ENCODE measurements around the gene PDLIM3. TPM values are rescaled to one million over a fixed set of nuclear protein-coding genes. Genes with fewer than 3 reads are reported as not detected.

The PDLIM3 gene
- total RNA-seq, 5 donors from 2014 or later (not counting 1 experiment from before 2014, with no cell fraction given), result 0.23 to 0.63 (median 0.63) TPM; not detected in 2

DNA sequence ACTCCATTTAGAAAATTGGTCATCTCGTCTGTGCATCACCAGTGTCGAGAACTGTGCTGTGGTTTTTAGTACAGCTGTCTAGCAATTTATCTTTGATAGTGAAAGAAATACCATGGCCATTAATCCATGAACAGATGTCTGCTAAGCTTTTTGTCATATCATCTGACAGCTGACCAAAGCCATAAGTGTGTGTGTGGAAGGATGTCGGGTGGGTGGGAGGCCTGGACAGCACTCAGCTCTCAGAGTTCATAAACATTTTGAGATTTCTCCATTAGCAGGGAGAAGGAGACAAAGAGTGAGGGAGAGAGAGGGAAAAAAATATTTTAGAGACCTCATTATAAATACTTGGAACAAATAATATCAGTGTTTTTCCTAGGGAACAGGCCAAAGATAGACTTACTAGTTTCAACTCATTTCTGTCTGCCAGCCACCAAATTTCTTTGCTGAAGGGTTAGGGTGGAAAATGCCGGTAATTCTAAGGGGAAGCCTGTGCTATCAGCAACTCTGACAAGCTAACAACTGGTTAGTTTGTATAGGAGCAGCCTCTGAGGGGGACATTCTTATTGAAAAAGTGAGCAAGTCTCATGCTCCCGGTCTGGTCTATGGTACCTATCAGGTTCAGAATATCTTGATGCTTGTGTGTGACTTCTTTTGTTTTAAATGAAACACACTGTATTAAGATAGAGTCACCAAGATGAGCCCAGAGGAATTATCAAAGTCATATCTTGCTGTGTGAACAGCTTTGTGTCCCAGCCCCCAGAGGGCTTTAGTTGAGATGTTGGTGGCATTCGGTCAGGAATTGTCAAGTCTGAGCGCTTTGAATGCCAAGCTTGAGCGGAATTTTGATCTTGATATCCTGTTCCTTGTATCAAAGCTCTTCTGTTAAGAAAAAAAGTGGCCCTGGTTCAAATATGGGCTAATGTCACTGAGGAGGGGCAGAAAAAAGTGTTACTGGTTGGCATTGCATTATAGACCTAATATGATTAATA is 41.9 kb upstream of the PDLIM3 start:
- DNase-seq (no peak), ATAC-seq (replicated peaks in 1 of 4) (no peak)
- H3K4me3 Mint-ChIP-seq, result no peak overlapping the region
- H3K4me3 ChIP-seq (ENCODE audit: control insufficient read depth in 1 of 2, extremely low read depth in 1 of 2, low read length in 1 of 2), result no peak overlapping the region
- H3K36me3 Mint-ChIP-seq, result no peaks in the 10 kb centered on the region
- ChIA-PET CTCF (interaction anchor here (0.6 to 1.0 kb wide), 3 partner anchors 24 to 144 kb away, joined by 3 to 4 read pairs (median 3); no protein-coding TSS in a partner anchor), POLR2A (no interaction called here)
- peaks cover 24 to 34% of the 10 kb centered on the region in 2 donors for H3K27me3 Mint-ChIP-seq
- H3K9me3 Mint-ChIP-seq, result peaks cover 0 to 5% (median 0%) of the 10 kb centered on the region in 3 donors
- 86% methylated on average over 5 of the region's 8 CpGs for WGBS (ENCODE audit: insufficient coverage)
- H3K27ac Mint-ChIP-seq, result no peak overlapping the region
- no peaks in the 10 kb centered on the region for H3K9me3 ChIP-seq
- H3K27ac ChIP-seq (ENCODE audit: low read length), result no peak overlapping the region
- no peaks in the 10 kb centered on the region for H3K4me1 ChIP-seq (ENCODE audit: control insufficient read depth in 1 of 2, extremely low read depth in 1 of 2, insufficient read depth in 2 of 2, low read length in 2 of 2)
- H3K36me3 ChIP-seq (ENCODE audit: control insufficient read depth in 2 of 2, extremely low read depth in 1 of 2, insufficient read depth in 1 of 2, low read length in 1 of 2), result no peaks in the 10 kb centered on the region
- H3K4me1 Mint-ChIP-seq, result no peaks in the 10 kb centered on the region
- peaks cover 0 to 10% of the 10 kb centered on the region in 2 experiments for H3K27me3 ChIP-seq (replicated peaks in 1 of 2; ENCODE audit: control insufficient read depth in 2 of 2, extremely low read depth in 1 of 2, insufficient read depth in 2 of 2, low read length in 1 of 2)

DNA sequence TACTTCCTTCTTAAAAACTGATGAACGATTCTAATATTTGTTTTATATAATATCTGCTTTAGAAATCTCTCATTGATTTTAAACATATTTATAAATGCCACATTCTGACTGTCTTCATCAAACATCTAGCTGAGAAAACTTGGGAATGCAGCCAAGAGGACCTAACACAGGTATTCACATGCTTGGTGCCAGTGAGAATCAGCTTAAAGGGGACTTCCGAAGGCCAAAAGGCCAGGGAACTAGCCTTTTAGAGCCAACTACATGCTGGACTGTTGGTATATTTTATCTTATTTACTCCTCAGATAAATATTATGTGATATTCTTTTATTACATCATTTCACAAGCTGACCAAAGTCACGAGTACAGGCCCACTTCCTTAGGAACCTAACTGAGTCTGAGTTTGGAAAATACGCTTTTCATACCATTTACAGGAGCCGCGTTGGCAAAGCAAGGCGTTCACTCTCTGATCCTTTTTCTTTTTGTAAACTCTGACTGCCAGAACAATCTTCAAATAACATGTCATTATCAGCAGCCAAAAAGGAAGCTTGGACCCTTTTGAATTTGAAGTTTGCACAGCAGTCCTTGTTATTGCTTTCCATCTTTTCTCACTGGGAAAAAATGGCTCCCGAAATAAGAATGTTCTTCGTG is 41.1 kb upstream of the PDLIM3 start:
- 87% methylated on average over 6 of the region's 9 CpGs for WGBS (ENCODE audit: insufficient coverage)

DNA sequence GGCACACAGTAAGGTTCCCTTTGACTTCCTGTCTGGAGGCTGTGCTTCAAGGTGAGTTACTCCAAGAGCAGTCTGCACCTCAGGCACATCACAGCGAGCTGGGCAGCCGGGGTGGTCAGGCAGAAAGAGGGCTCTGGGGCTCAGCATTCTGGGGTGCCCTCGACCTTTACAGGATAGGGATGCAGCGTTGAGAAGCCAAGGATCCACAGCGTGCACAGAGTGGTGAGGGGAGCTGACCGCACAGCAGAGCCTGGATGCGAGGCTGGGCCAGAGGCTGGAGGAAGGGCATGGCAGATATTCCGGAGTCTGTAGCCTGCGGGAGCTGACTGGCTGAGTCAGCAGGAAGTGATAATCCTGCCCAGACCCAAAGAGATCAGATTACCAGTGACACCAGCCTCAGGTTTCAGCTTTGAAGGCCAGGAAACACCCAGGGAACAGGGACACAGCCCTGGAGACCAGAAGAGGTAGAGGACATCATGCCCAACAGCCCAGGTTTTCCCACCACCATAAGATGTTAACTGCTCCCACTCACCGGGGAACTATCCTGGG is 38.4 kb upstream of the PDLIM3 start:
- Mint-ChIP-seq H3K27ac (no peak overlapping the region), H3K36me3 (no peaks in the 10 kb centered on the region), H3K4me1 (no peaks in the 10 kb centered on the region), H3K9me3 (no peaks in the 10 kb centered on the region), H3K27me3 (peaks cover 21 to 23% of the 10 kb centered on the region in 2 donors), H3K4me3 (no peak overlapping the region)
- Histone ChIP-seq H3K9me3 (no peaks in the 10 kb centered on the region), H3K36me3 (ENCODE audit: control insufficient read depth in 2 of 2, extremely low read depth in 1 of 2, insufficient read depth in 1 of 2, low read length in 1 of 2) (no peaks in the 10 kb centered on the region), H3K27ac (ENCODE audit: low read length) (no peak overlapping the region), H3K27me3 (replicated peaks in 1 of 2; ENCODE audit: control insufficient read depth in 2 of 2, extremely low read depth in 1 of 2, insufficient read depth in 2 of 2, low read length in 1 of 2) (peaks cover 0 to 15% of the 10 kb centered on the region in 2 experiments), H3K4me3 (ENCODE audit: control insufficient read depth in 1 of 2, extremely low read depth in 1 of 2, low read length in 1 of 2) (no peak overlapping the region), H3K4me1 (ENCODE audit: control insufficient read depth in 1 of 2, extremely low read depth in 1 of 2, insufficient read depth in 2 of 2, low read length in 2 of 2) (no peaks in the 10 kb centered on the region)
- ChIA-PET CTCF (no interaction called here), POLR2A (no interaction called here)
- ATAC-seq (replicated peaks in 1 of 4) (no peak), DNase-seq (no peak)
- 73% methylated on average over 9 of the region's 10 CpGs for WGBS (ENCODE audit: insufficient coverage)

More for the DNA sequence above, 41.1 kb upstream of the PDLIM3 start:
- Histone ChIP-seq H3K4me3 (ENCODE audit: control insufficient read depth in 1 of 2, extremely low read depth in 1 of 2, low read length in 1 of 2) (no peak overlapping the region), H3K4me1 (ENCODE audit: control insufficient read depth in 1 of 2, extremely low read depth in 1 of 2, insufficient read depth in 2 of 2, low read length in 2 of 2) (no peaks in the 10 kb centered on the region), H3K27ac (ENCODE audit: low read length) (no peak overlapping the region), H3K36me3 (ENCODE audit: control insufficient read depth in 2 of 2, extremely low read depth in 1 of 2, insufficient read depth in 1 of 2, low read length in 1 of 2) (no peaks in the 10 kb centered on the region), H3K9me3 (no peaks in the 10 kb centered on the region), H3K27me3 (replicated peaks in 1 of 2; ENCODE audit: control insufficient read depth in 2 of 2, extremely low read depth in 1 of 2, insufficient read depth in 2 of 2, low read length in 1 of 2) (peaks cover 0 to 10% of the 10 kb centered on the region in 2 experiments)
- ATAC-seq (replicated peaks in 1 of 4), result no peak
- Mint-ChIP-seq H3K36me3 (no peaks in the 10 kb centered on the region), H3K27me3 (peaks cover 26 to 31% of the 10 kb centered on the region in 2 donors), H3K4me1 (no peaks in the 10 kb centered on the region), H3K4me3 (no peak overlapping the region), H3K27ac (no peak overlapping the region), H3K9me3 (peaks cover 0 to 5% (median 0%) of the 10 kb centered on the region in 3 donors)
- ChIA-PET CTCF (interaction anchor here in 1 of 2 donors (1.0 kb wide), 1 partner anchor 27 kb away, joined by 3 read pairs; no protein-coding TSS in a partner anchor), POLR2A (no interaction called here)
- no peak for DNase-seq

DNA sequence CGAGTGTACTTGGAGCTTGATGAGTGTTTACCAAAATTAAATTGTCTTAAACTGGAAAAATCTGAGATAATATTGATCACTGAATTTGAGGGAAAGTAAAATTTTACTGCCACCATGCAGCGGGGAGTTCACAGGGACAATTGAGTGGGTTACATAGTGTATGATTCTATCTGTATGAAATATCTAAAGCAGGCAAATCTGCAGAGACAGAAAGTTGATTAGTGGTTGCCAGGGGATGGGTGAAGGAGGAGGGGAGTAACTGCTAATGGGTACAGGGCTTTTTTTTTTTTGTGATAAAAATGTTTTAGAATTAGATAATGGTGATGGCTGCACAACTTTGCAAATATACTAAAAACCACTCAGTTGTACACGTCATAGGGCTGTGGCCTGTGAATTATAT is 35.4 kb upstream of the PDLIM3 start:
- Histone ChIP-seq H3K4me3 (ENCODE audit: control insufficient read depth in 1 of 2, extremely low read depth in 1 of 2, low read length in 1 of 2) (no peak overlapping the region), H3K27me3 (replicated peaks in 1 of 2; ENCODE audit: control insufficient read depth in 2 of 2, extremely low read depth in 1 of 2, insufficient read depth in 2 of 2, low read length in 1 of 2) (peaks cover 0 to 13% of the 10 kb centered on the region in 2 experiments), H3K27ac (ENCODE audit: low read length) (no peak overlapping the region), H3K4me1 (ENCODE audit: control insufficient read depth in 1 of 2, extremely low read depth in 1 of 2, insufficient read depth in 2 of 2, low read length in 2 of 2) (no peaks in the 10 kb centered on the region), H3K9me3 (no peaks in the 10 kb centered on the region), H3K36me3 (ENCODE audit: control insufficient read depth in 2 of 2, extremely low read depth in 1 of 2, insufficient read depth in 1 of 2, low read length in 1 of 2) (no peaks in the 10 kb centered on the region)
- Mint-ChIP-seq H3K9me3 (peaks cover 0 to 2% (median 2%) of the 10 kb centered on the region in 3 donors), H3K27ac (no peak overlapping the region), H3K27me3 (peaks cover 13 to 18% of the 10 kb centered on the region in 2 donors), H3K4me3 (no peak overlapping the region), H3K4me1 (no peaks in the 10 kb centered on the region), H3K36me3 (no peaks in the 10 kb centered on the region)
- CTCF ChIA-PET, result no interaction called here
- WGBS (ENCODE audit: insufficient coverage), result 100% methylated on average over 2 of the region's 3 CpGs
- no peak for ATAC-seq (replicated peaks in 1 of 4)
- POLR2A ChIA-PET, result no interaction called here
- no peak for DNase-seq

GRCh38 chr4:185567381-185568376 is 32.4 kb upstream of the PDLIM3 start:
- ChIA-PET CTCF (no interaction called here), POLR2A (no interaction called here)
- 87% methylated on average over 14 of the region's 21 CpGs for WGBS (ENCODE audit: insufficient coverage)
- Mint-ChIP-seq H3K4me1 (no peaks in the 10 kb centered on the region), H3K27ac (no peak overlapping the region), H3K36me3 (no peaks in the 10 kb centered on the region), H3K4me3 (no peak overlapping the region), H3K27me3 (peaks cover 0 to 13% of the 10 kb centered on the region in 2 donors), H3K9me3 (peaks cover 2 to 8% (median 3%) of the 10 kb centered on the region in 3 donors)
- H3K27ac ChIP-seq (ENCODE audit: low read length), result no peak overlapping the region
- H3K36me3 ChIP-seq (ENCODE audit: control insufficient read depth in 2 of 2, extremely low read depth in 1 of 2, insufficient read depth in 1 of 2, low read length in 1 of 2), result no peaks in the 10 kb centered on the region
- H3K9me3 ChIP-seq, result no peaks in the 10 kb centered on the region
- H3K4me3 ChIP-seq (ENCODE audit: control insufficient read depth in 1 of 2, extremely low read depth in 1 of 2, low read length in 1 of 2), result no peak overlapping the region
- H3K4me1 ChIP-seq (ENCODE audit: control insufficient read depth in 1 of 2, extremely low read depth in 1 of 2, insufficient read depth in 2 of 2, low read length in 2 of 2), result no peaks in the 10 kb centered on the region
- peaks cover 0 to 6% of the 10 kb centered on the region in 2 experiments for H3K27me3 ChIP-seq (replicated peaks in 1 of 2; ENCODE audit: control insufficient read depth in 2 of 2, extremely low read depth in 1 of 2, insufficient read depth in 2 of 2, low read length in 1 of 2)
- ATAC-seq (replicated peaks in 1 of 4) (no peak), DNase-seq (no peak)

Measured in T-cell (primary cell).